GM21515 (cell line): ENCODE measurements around the gene GREB1.

Source experiments
- ATAC-seq: cut with Tn5 transposase; IDR thresholded peaks from one replicate; pipeline ENCODE4 v1.9.1; 2021; ENCODE audit not compliant: unreplicated experiment

GREB1 gene

DNA sequence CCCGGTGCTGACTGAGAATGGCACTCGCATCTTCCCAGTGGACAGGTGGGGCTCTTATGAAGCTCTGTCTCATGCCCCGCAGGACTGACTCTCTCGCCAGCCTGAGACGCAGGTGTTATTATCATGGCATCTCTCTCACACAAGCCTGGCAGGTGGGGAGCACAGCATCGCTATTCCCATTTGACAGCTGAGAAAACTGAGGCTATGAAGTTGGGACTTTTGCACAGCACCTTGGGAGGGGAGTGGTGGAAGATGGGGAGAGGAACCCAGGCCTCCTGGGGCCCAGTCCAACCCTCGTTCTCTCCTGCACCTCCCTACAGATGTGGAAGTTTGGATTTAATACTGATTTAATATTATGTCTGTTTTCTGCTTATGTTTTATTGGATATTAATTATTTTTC lies 145.2 kb downstream of the GREB1 start:
- no peak for ATAC-seq

GRCh38 chr2:11679486-11680181 lies 145.8 kb downstream of the GREB1 start:
- ATAC-seq, result no peak

DNA sequence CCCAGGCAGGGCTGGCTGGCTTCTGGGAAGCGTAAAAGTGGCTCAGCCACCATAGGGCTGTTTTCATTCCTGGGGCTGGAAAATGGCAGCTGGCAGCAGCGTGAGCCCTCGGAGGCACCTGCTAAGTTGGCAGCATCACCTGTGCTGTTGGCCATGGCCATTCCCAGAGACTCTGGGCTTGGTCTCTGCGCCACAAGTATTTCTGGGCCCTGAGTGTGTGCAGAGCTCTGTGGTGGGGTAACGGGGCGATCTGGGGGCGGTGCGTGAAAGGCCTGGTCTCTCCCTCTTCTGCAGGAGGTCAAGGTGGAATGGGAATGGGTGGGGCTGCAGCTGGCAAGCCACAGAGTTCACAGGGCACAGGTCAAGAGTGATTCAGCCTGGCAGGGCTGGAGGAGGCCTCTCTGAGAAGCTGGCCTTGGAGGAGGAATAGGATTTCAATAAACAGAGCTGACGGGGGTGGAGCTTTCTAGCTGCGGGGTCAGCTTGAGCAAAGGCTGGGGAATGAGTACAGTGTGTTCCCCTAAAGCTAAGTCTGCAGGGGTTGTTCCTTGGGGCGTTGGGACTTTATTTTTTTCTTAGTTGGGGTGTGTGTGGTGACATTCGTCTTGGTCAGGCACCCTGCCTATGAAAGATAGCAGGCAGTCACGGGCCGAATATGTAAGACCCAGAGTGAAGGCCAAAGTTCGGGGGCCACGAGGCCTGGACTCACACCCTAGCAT lies 146.5 kb downstream of the GREB1 start:
- ATAC-seq, result no peak

- no peak for ATAC-seq
Observed at GRCh38 chr2:11680901-11681721, 147.3 kb downstream of the GREB1 start.

- peak; percentile 52 for ATAC-seq
Observed at GRCh38 chr2:11681722-11682589, 148.1 kb downstream of the GREB1 start.

- no peak for ATAC-seq
Observed at GRCh38 chr2:11682590-11682915, 148.7 kb downstream of the GREB1 start.

DNA sequence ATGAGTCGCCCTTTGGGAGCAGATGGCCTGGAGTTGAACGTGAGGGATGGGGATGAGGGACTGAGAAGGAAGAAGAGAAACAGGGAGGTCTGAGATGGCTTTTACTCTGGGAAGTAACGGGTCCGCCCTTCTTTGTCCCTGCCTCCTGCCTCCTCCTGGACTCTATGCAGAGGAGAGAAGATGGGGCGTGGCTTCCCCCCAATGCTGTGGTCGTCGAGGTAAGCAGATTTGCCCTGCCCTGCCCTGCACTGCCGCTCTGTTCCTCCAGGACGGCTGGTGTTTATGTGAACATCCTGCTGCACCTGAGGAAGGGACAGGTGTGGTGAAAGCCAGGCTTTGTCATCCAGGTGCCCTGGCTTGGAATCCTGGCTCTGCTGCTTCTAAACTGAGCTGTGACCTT lies 149.6 kb downstream of the GREB1 start:
- ATAC-seq, result no peak

DNA sequence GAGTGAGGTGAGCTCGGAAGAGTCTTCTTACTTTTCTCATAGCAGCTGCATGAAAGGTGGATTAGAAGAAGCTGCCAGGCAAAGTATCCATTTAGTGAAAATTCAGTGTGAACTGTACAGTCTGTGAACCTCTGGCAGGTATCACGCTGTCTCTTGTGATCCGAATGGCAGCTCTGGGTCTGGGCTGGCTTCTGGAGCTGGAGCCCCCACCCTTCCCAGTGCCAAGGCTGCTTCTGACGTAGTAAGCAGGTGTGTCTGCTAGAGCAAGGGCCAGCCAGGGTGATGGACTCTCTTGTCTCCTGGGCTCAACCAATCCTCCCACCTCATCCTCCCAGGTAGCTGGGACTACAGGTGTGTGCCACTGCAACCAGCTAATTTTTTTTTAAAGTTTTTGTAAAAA lies 150.1 kb downstream of the GREB1 start:
- ATAC-seq, result no peak

DNA sequence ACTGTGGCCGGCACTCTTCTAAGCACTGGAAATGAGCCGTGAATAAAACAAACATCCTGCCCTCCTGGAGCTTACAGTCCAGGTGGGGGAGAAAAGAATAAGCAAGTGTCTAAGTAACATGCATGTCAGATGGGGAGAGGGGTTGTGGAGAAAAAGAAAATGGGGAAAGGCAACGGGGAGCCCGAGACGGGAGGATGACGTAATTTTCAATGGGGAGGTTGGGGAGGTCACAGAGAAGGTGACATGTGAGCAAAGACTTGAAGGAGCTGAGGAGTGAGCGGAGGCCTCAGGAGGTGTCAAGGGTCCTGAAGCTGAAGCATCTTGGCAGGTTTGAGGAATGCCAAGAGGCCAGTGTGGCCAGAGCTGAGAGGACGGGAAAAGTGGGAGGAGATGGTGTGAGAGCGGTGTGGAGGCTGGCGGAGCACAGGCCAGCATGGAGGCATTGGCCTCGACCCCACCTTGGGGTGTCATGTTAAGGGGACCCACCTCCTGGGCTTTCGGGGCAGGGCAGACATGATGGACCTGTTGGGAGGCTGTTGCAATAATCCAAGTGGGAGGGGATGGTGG lies 151.1 kb downstream of the GREB1 start:
- ATAC-seq, result no peak

- ATAC-seq, result no peak
Observed at GRCh38 chr2:11685906-11686470, 152.1 kb downstream of the GREB1 start.

- no peak for ATAC-seq
Observed at GRCh38 chr2:11687736-11688135, 153.9 kb downstream of the GREB1 start.

DNA sequence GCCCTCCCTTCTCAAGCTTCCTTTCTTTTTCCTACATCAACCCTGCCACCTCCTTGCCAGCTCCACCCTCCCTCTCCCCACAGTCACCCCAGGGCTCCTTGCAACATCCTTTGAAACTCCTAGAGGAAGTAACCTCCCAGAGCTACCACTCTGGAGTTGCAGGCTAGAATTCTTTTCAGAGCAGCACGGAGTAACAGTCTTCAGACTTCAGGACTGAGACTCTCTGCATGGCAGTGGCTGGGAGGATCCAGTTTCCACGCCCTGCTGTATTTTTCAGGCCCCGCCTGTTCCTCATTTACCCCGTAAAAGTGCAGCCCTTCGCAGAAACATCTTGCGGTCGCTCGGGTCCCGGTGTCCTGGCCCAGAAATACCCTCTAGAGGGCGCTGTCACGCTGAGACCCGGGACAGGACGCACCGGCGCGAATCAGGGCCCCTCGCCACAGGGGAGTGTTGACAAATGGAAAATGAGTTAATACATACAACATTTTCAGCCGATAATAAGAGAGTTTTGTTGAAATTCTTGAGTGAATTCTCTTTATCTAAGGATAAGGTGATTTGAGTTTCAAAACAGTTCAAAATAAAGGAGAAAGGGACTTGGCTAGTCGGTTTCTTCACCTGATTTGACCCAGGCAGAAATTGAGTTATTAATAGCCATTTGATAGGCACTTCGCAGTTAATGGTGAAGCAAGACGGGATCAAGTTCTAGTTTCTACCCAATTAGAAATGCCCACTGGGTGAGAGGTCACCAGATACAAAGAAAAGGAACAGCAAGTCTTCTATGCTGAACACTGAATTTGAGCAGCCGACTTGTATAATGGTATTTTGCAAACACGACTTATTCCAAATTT lies 154.6 kb downstream of the GREB1 start:
- ATAC-seq, result peak; percentile 77

- no peak for ATAC-seq
Observed at GRCh38 chr2:11691076-11691660, 157.3 kb downstream of the GREB1 start.
